Keratinocyte (primary cell): ENCODE results near the gene PCDHA7. TPM values are rescaled to one million over a fixed set of nuclear protein-coding genes. Genes with fewer than 3 reads are reported as not detected.

Source experiments
- DNase-seq: peaks from one replicate; pipeline ENCODE4 v3.0.0-alpha.2; 2011; ENCODE audit warnings: low read depth, missing footprints, low spot score
- FAIRE-seq: peaks from 2 replicates; lab custom pipeline; 2011; peaks lifted over from hg19 to GRCh38; lab: Jason Lieb, UNC
- H2AFZ ChIP-seq: 2 replicates; pipeline ENCODE4 v1.6.0; 2012; ENCODE audit warnings: low read length, control low read depth, inconsistent platforms; ENCODE audit not compliant: control insufficient read depth
- H3K27ac ChIP-seq: 2 replicates; pipeline ENCODE4 v1.5.1; 2011; ENCODE audit warnings: low read length; ENCODE audit not compliant: control insufficient read depth, insufficient read depth
- H3K27me3 ChIP-seq: 3 replicates; pipeline ENCODE4 v1.6.0; 2011; ENCODE audit warnings: low read length; ENCODE audit not compliant: control insufficient read depth, insufficient read depth; ENCODE audit errors: extremely low read depth
- H3K36me3 ChIP-seq, 2 experiments: 2 replicates in 1 of 2; 3 replicates in 1 of 2; pipeline ENCODE4 v1.5.1; 2011; ENCODE audit warnings: low read length in 2 of 2, mild to moderate bottlenecking in 1 of 2; ENCODE audit not compliant: control insufficient read depth in 2 of 2, insufficient read depth in 2 of 2; ENCODE audit errors: extremely low read depth in 1 of 2
- H3K4me1 ChIP-seq: 3 replicates; pipeline ENCODE4 v1.5.1; 2011; ENCODE audit warnings: low read length; ENCODE audit not compliant: control insufficient read depth, insufficient read depth; ENCODE audit errors: extremely low read depth
- H3K4me2 ChIP-seq: 3 replicates; pipeline ENCODE4 v1.6.0; 2011; ENCODE audit warnings: low read depth, low read length; ENCODE audit not compliant: control insufficient read depth, insufficient read depth; ENCODE audit errors: extremely low read depth
- H3K4me3 ChIP-seq, 3 experiments: fragments of 200-600 bp in 1 of 3; sonication (generic) in 1 of 3; 2 replicates in 2 of 3; 3 replicates in 1 of 3; pipeline ENCODE4 v1.5.1; 2011 to 2016; ENCODE audit warnings: low read length in 3 of 3, mild to moderate bottlenecking in 3 of 3, control low read depth in 2 of 3, inconsistent platforms in 1 of 3, low read depth in 1 of 3, mixed read lengths in 1 of 3, mixed run types in 1 of 3, moderate library complexity in 1 of 3; ENCODE audit not compliant: control insufficient read depth in 2 of 3, insufficient read depth in 2 of 3; ENCODE audit errors: extremely low read depth in 1 of 3
- H3K79me2 ChIP-seq: 2 replicates; pipeline ENCODE4 v1.6.0; 2012; ENCODE audit warnings: low read length; ENCODE audit not compliant: control insufficient read depth, insufficient read depth
- H3K9ac ChIP-seq: 3 replicates; pipeline ENCODE4 v1.6.0; 2011; ENCODE audit warnings: low read length; ENCODE audit not compliant: control insufficient read depth, insufficient read depth; ENCODE audit errors: extremely low read depth
- H3K9me1 ChIP-seq: 3 replicates; pipeline ENCODE4 v1.6.0; 2011; ENCODE audit warnings: low read length; ENCODE audit not compliant: control insufficient read depth, insufficient read depth; ENCODE audit errors: extremely low read depth
- H3K9me3 ChIP-seq: 2 replicates; pipeline ENCODE4 v1.5.1; 2012; ENCODE audit warnings: low read depth, low read length; ENCODE audit not compliant: control insufficient read depth
- H4K20me1 ChIP-seq: 3 replicates; pipeline ENCODE4 v1.6.0; 2011; ENCODE audit warnings: low read length; ENCODE audit not compliant: control insufficient read depth, insufficient read depth; ENCODE audit errors: extremely low read depth
- CTCF ChIP-seq, 3 experiments: IDR thresholded peaks in 1 of 3; conservative IDR thresholded peaks in 1 of 3; optimal IDR thresholded peaks in 1 of 3; 2 replicates in 2 of 3; 3 replicates in 1 of 3; pipeline versions ENCODE3 to v1.5.1; 2011; ENCODE audit warnings: low read length in 3 of 3, mild to moderate bottlenecking in 3 of 3, moderate library complexity in 2 of 3, control low read depth in 1 of 3, inconsistent platforms in 1 of 3; ENCODE audit not compliant: insufficient read depth in 2 of 3; ENCODE audit errors: extremely low read depth in 1 of 3
- EZH2 ChIP-seq: IDR thresholded peaks from one replicate; pipeline ENCODE4 v1.6.1; 2012; ENCODE audit warnings: inconsistent platforms, mild to moderate bottlenecking, low read length, moderate library complexity
- dilution Hi-C: fragments of 300-500 bp; cut with MboI; formaldehyde crosslinking; loops from one replicate; pipeline ENCODE4 v1.7.0; 2020; ENCODE audit warnings: low sequenced_read_pairs; ENCODE audit not compliant: extremely low pct_ligation_motif_present
- polyA plus RNA-seq, 5 experiments: library from polyadenylated mRNA; depleted of rRNA in 3 of 5; stranded (reverse) in 3 of 5; stranded (forward) in 1 of 5; unstranded in 1 of 5; fragments of >200 nt; gene quantifications; 1 replicate in 1 of 5; 2 replicates in 3 of 5; 3 replicates in 1 of 5; pipeline versions ENCODE4 v1.2.1 to v1.2.3, GENCODE V29; 2011 to 2012; ENCODE audit warnings: missing spikeins in 2 of 5, low read depth in 1 of 5, low replicate concordance in 1 of 5

PCDHA7 gene
- polyA plus RNA-seq, 1 donor (not counting 4 experiments of a cell fraction or from before 2014, with no cell fraction given), result 0.04 TPM

- no peaks in the 10 kb centered on the region for H3K36me3 ChIP-seq
- no peak for TF ChIP-seq EZH2
- no peak for TF ChIP-seq CTCF (optimal IDR thresholded peaks at IDR 0.05 in 1 of 3, IDR thresholded peaks at IDR 0.05 in 1 of 3, conservative IDR thresholded peaks at IDR 0.05 in 1 of 3; ENCODE audit: extremely low read depth in 1 of 3, insufficient read depth in 2 of 3, low read length in 3 of 3)
- no peak overlapping the region for H3K9ac ChIP-seq
- no peaks in the 10 kb centered on the region for H3K27me3 ChIP-seq
- H3K4me3 ChIP-seq, result no peak overlapping the region
- H3K79me2 ChIP-seq, result no peaks in the 10 kb centered on the region
- no peaks in the 10 kb centered on the region for H4K20me1 ChIP-seq
- no peak overlapping the region for H2AFZ ChIP-seq
- no peak overlapping the region for H3K4me2 ChIP-seq
- peaks cover 2% of the 10 kb centered on the region for H3K9me3 ChIP-seq
- H3K27ac ChIP-seq, result no peak overlapping the region
- DNase-seq (no peak), FAIRE-seq (no peak)
- dilution Hi-C loops, result no loop called here
- H3K9me1 ChIP-seq, result no peaks in the 10 kb centered on the region
- H3K4me1 ChIP-seq, result no peaks in the 10 kb centered on the region
Measured at GRCh38 chr5:140808889-140809291, 25.2 kb upstream of the PCDHA7 start.

GRCh38 chr5:140821375-140822280 is 12.4 kb upstream of the PCDHA7 start, which contains the start of gene PCDHA5:
PCDHA5 (plus strand) TSS chr5:140821613.
- FAIRE-seq (no peak), DNase-seq (no peak)
- no peaks in the 10 kb centered on the region for H3K79me2 ChIP-seq
- no peaks in the 10 kb centered on the region for H3K9me1 ChIP-seq
- no peak within 1 kb of the TSS for H3K9ac ChIP-seq
- TF ChIP-seq EZH2 (no peak), CTCF (optimal IDR thresholded peaks at IDR 0.05 in 1 of 3, IDR thresholded peaks at IDR 0.05 in 1 of 3, conservative IDR thresholded peaks at IDR 0.05 in 1 of 3; ENCODE audit: extremely low read depth in 1 of 3, insufficient read depth in 2 of 3, low read length in 3 of 3) (peak; percentile 23 to 37 (median 34))
- no peak within 1 kb of the TSS for H3K4me3 ChIP-seq
- no peaks in the 10 kb centered on the region for H3K4me1 ChIP-seq
- H3K9me3 ChIP-seq, result peaks cover 9% of the 10 kb centered on the region
- no peak within 1 kb of the TSS for H3K27ac ChIP-seq
- H3K4me2 ChIP-seq, result no peak within 1 kb of the TSS
- no peaks in the 10 kb centered on the region for H3K36me3 ChIP-seq
- no peak within 1 kb of the TSS for H2AFZ ChIP-seq
- no peaks in the 10 kb centered on the region for H3K27me3 ChIP-seq
- dilution Hi-C loops, result no loop called here
- no peaks in the 10 kb centered on the region for H4K20me1 ChIP-seq
